Measurements from ENCODE around the gene KRT12. TPM values are rescaled to one million over a fixed set of nuclear protein-coding genes. Genes with fewer than 3 reads are reported as not detected.
A peak's percentile ranks its signal among the peaks of the same experiment; 100 is the strongest.

Gene KRT12
- total and polyA plus RNA-seq, 9 of the 15 experiments (the other 6 are each of a cell fraction or from before 2014, with no cell fraction given), result 0.18 to 7.0 (median 2.2) TPM

DNA sequence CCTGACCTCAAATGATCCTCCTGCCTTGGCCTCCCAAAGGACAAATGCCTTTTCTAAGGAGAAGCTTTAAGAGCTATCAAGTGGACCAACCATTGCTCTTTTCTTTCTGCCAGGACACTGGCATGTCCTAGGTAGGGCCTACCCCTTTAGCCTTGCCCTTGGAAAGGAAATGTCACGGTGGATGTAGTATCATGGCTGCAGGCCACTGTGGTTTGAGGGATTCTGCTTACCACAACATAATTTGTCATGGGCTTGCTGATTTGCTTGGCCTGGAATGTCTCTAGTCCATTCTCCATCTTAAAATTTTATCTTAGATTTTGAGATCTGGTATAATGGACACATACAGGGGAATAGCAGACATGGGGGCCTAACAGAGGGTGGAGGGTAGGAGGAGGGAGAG lies 12.0 kb upstream of the KRT12 start:
- H2AFZ ChIP-seq (ENCODE audit: low read depth, low read length), result no peak overlapping the region
- DNase-seq (ENCODE audit: extremely low read depth in 1 of 4, low spot score in 3 of 4) (no peak), ATAC-seq (no peak), FAIRE-seq (no peak)
- H3K4me2 ChIP-seq (ENCODE audit: insufficient read depth, low read length), result no peak overlapping the region
- CTCF ChIA-PET (ENCODE audit: low intra/inter-chr PET ratio), result no interaction called here
- H3K27ac ChIP-seq (ENCODE audit: extremely low read depth, low read depth, low read length), result no peak overlapping the region
- TF ChIP-seq CREM (IDR thresholded peaks at IDR 0.05; ENCODE audit: low read depth) (no peak), ZNF324 (CRISPR knock-in tag; IDR thresholded peaks at IDR 0.05) (no peak), ZNF23 (CRISPR knock-in tag; IDR thresholded peaks at IDR 0.05) (no peak), ZNF830 (CRISPR knock-in tag; IDR thresholded peaks at IDR 0.05) (no peak), POLR2H (tag; IDR thresholded peaks at IDR 0.05; ENCODE audit: low read depth) (no peak)
- H3K4me3 ChIP-seq, result no peak overlapping the region
- BruUV-seq (replicated peaks), result no TSS peak
- intact Hi-C loops (cut with micrococcal nuclease) (no loop called here), in situ Hi-C loops (cut with MboI) (no loop called here)
- H3K36me3 ChIP-seq (ENCODE audit: control insufficient read depth, insufficient read depth, low read length), result no peaks in the 10 kb centered on the region
- no peaks in the 10 kb centered on the region for H3K9me3 ChIP-seq (replicated peaks; ENCODE audit: control insufficient read depth, insufficient read depth, low read depth, low read length)
- no peaks in the 10 kb centered on the region for H3K4me1 ChIP-seq (replicated peaks in 1 of 2; ENCODE audit: control insufficient read depth in 2 of 2, insufficient read depth in 2 of 2, low read length in 2 of 2)
- WGBS (ENCODE audit: insufficient coverage, low coverage, missing lambda C conversion rate), result 0% methylated on average over 1 of the region's 1 CpG
- no peak overlapping the region for H3K9ac ChIP-seq (ENCODE audit: insufficient read depth in 1 of 2, low read depth in 2 of 2, low read length in 2 of 2)
- POLR2A ChIA-PET, result interaction anchor here (0.5 kb wide), 1 partner anchor 811 kb away, joined by 3 read pairs; no protein-coding TSS in a partner anchor
- no peaks in the 10 kb centered on the region; a peak in 1 of 5 replicates for H3K27me3 ChIP-seq (ENCODE audit: control insufficient read depth in 2 of 2, insufficient read depth in 2 of 2, low read length in 2 of 2)
- no peaks in the 10 kb centered on the region for H3K9me1 ChIP-seq (ENCODE audit: control insufficient read depth, insufficient read depth, low read length)
- H3K79me2 ChIP-seq (ENCODE audit: control insufficient read depth, insufficient read depth, low read length), result no peaks in the 10 kb centered on the region
- H4K20me1 ChIP-seq (replicated peaks; ENCODE audit: control insufficient read depth, insufficient read depth, low read length), result no peaks in the 10 kb centered on the region

DNA sequence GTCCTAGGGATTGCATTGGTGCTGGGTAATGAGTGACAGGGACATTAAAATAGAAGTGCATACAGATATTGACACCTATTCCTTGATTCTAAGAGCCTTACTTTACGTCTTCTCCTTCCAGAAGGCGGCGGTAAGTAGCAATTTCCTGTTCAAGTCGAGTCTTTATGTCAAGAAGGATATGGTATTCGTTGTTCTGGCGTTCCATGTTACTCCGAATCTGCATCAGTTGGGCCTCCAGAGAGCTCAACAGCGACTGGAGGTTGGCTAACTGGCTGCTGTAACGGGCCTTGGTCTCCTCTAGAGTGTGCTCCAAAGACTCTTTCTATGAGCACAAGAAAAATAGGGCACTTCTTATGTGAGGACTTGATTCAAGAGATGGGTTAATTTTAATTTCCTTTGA lies 11.0 kb upstream of the KRT12 start:
- POLR2A ChIA-PET, result no interaction called here
- Histone ChIP-seq H3K36me3 (ENCODE audit: control insufficient read depth, insufficient read depth, low read length) (no peaks in the 10 kb centered on the region), H4K20me1 (replicated peaks; ENCODE audit: control insufficient read depth, insufficient read depth, low read length) (no peaks in the 10 kb centered on the region), H3K4me3 (no peak overlapping the region), H2AFZ (ENCODE audit: low read depth, low read length) (peak overlapping the region; percentile 27), H3K4me2 (ENCODE audit: insufficient read depth, low read length) (no peak overlapping the region), H3K9me3 (replicated peaks; ENCODE audit: control insufficient read depth, insufficient read depth, low read depth, low read length) (no peaks in the 10 kb centered on the region), H3K79me2 (ENCODE audit: control insufficient read depth, insufficient read depth, low read length) (no peaks in the 10 kb centered on the region), H3K9ac (ENCODE audit: insufficient read depth in 1 of 2, low read depth in 2 of 2, low read length in 2 of 2) (no peak overlapping the region), H3K4me1 (replicated peaks in 1 of 2; ENCODE audit: control insufficient read depth in 2 of 2, insufficient read depth in 2 of 2, low read length in 2 of 2) (no peaks in the 10 kb centered on the region), H3K9me1 (ENCODE audit: control insufficient read depth, insufficient read depth, low read length) (no peaks in the 10 kb centered on the region), H3K27ac (ENCODE audit: extremely low read depth, low read depth, low read length) (no peak overlapping the region), H3K27me3 (ENCODE audit: control insufficient read depth in 2 of 2, insufficient read depth in 2 of 2, low read length in 2 of 2) (no peaks in the 10 kb centered on the region; a peak in 1 of 5 replicates)
- FAIRE-seq (no peak), DNase-seq (ENCODE audit: extremely low read depth in 1 of 4, low spot score in 3 of 4) (no peak), ATAC-seq (no peak)
- in situ Hi-C loops (cut with MboI) (no loop called here), intact Hi-C loops (cut with micrococcal nuclease) (no loop called here)
- 14% methylated on average over 9 of the region's 9 CpGs for WGBS (ENCODE audit: insufficient coverage, low coverage, missing lambda C conversion rate)
- BruUV-seq (replicated peaks), result no TSS peak
- CTCF ChIA-PET (ENCODE audit: low intra/inter-chr PET ratio), result no interaction called here
- TF ChIP-seq NFXL1 (CRISPR knock-in tag; IDR thresholded peaks at IDR 0.05), result no peak
- TF ChIP-seq ZNF12 (CRISPR knock-in tag; IDR thresholded peaks at IDR 0.05), result no peak
- TF ChIP-seq, protein P1, sequence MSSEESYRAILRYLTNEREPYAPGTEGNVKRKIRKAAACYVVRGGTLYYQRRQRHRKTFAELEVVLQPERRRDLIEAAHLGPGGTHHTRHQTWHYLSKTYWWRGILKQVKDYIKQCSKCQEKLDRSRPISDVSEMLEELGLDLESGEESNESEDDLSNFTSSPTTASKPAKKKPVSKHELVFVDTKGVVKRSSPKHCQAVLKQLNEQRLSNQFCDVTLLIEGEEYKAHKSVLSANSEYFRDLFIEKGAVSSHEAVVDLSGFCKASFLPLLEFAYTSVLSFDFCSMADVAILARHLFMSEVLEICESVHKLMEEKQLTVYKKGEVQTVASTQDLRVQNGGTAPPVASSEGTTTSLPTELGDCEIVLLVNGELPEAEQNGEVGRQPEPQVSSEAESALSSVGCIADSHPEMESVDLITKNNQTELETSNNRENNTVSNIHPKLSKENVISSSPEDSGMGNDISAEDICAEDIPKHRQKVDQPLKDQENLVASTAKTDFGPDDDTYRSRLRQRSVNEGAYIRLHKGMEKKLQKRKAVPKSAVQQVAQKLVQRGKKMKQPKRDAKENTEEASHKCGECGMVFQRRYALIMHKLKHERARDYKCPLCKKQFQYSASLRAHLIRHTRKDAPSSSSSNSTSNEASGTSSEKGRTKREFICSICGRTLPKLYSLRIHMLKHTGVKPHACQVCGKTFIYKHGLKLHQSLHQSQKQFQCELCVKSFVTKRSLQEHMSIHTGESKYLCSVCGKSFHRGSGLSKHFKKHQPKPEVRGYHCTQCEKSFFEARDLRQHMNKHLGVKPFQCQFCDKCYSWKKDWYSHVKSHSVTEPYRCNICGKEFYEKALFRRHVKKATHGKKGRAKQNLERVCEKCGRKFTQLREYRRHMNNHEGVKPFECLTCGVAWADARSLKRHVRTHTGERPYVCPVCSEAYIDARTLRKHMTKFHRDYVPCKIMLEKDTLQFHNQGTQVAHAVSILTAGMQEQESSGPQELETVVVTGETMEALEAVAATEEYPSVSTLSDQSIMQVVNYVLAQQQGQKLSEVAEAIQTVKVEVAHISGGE (CRISPR knock-in tag; IDR thresholded peaks at IDR 0.05), result no peak
- TF ChIP-seq CCAR2 (IDR thresholded peaks at IDR 0.05; ENCODE audit: low read depth, low read length), result peak; percentile 95
- no peak for TF ChIP-seq ZNF561 (CRISPR knock-in tag; conservative IDR thresholded peaks at IDR 0.05)
- no peak for TF ChIP-seq ZNF316 (IDR thresholded peaks at IDR 0.05)
- TF ChIP-seq, protein P2, sequence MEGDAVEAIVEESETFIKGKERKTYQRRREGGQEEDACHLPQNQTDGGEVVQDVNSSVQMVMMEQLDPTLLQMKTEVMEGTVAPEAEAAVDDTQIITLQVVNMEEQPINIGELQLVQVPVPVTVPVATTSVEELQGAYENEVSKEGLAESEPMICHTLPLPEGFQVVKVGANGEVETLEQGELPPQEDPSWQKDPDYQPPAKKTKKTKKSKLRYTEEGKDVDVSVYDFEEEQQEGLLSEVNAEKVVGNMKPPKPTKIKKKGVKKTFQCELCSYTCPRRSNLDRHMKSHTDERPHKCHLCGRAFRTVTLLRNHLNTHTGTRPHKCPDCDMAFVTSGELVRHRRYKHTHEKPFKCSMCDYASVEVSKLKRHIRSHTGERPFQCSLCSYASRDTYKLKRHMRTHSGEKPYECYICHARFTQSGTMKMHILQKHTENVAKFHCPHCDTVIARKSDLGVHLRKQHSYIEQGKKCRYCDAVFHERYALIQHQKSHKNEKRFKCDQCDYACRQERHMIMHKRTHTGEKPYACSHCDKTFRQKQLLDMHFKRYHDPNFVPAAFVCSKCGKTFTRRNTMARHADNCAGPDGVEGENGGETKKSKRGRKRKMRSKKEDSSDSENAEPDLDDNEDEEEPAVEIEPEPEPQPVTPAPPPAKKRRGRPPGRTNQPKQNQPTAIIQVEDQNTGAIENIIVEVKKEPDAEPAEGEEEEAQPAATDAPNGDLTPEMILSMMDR (IDR thresholded peaks at IDR 0.05 in 2 of 3, conservative IDR thresholded peaks at IDR 0.05 in 1 of 3; ENCODE audit: insufficient read depth in 2 of 3, low read depth in 1 of 3, low read length in 3 of 3), result 0 out of 6 replicates have a peak, but pooled peaks of 1 of the 3 experiments have one; percentile 4
